Measurements from ENCODE around the gene SGPL1. TPM values are rescaled to one million over a fixed set of nuclear protein-coding genes. Genes with fewer than 3 reads are reported as not detected.

SGPL1 gene

DNA sequence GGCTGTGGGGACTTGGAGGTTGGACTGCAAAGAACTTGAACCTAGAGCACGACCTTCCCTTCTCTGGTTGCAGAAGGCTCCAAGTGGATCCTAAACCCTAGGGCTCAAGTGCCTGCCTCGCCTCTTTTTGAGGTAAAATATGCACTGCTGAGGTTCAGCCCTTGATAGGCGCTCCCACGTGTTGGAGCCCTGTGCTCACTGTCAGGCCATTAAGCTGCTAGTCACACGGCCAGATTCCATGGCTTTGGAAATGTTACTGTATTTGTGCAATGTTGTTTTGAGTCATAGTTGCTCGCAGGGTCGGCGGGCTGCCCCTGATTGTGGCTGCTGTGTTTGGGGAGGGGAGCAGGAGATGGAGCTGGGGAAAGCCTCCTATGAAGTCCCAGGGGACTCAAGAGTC is 112.4 kb downstream of the SGPL1 start:
- H3K36me3 ChIP-seq (replicated peaks in 1 of 2; ENCODE audit: control insufficient read depth in 2 of 2, insufficient read depth in 2 of 2, low read length in 2 of 2) = no peaks in the 10 kb centered on the region
- no CpG with 5 or more reads among the region's 8 CpGs for WGBS, 2 donors (ENCODE audit: extremely low coverage in 2 of 2, insufficient read length in 2 of 2, insufficient replicate concordance in 1 of 2)

DNA sequence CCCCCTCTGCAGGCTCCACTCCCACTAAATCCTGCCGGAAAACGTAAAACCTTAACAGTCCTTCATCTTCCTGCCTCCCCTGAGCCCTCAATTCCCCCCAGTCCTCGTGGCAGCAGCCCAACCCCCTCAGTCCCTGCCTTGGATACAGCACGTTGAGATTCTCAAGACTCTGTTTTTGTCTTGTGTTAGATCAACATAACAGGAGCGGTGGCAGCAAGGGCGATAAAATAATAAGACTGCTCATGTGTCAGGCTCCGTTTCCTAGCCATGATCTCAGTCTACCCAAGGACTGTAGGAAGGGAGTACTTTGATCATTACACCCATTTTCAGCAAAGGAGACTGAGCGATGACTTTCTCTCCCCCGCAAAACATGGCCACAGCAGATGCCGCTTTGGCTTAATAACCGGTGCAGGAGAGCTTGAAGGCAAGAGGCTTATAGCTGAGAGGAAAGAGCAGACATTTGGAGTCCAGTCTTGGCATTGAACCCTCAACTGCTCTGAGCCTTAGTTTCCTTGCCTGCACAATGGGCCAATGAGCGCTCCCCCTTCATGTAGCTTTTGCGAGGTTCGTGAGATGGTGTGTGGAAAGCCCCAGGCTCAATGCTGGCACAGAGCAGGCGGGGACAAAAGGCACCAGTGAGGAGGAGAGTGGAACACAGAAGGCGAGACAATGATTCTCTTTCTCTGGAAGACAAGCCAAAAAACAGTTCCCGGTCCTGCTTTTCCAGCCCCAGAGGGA is 114.7 kb downstream of the SGPL1 start:
- Histone ChIP-seq H3K9ac (ENCODE audit: low read depth, low read length, poor library complexity) (no peak overlapping the region), H3K79me1 (ENCODE audit: low read depth, low read length) (no peaks in the 10 kb centered on the region), H2BK15ac (ENCODE audit: low read length) (no peak overlapping the region), H2AK5ac (ENCODE audit: low read depth, low read length) (no peak overlapping the region), H3K4me2 (ENCODE audit: insufficient read depth, low read length, poor library complexity, severe bottlenecking) (no peak overlapping the region), H3K4me1 (ENCODE audit: control insufficient read depth in 2 of 2, insufficient read depth in 1 of 2, low read depth in 1 of 2, low read length in 2 of 2) (no peaks in the 10 kb centered on the region), H2BK5ac (ENCODE audit: low read length) (no peak overlapping the region), H3K27ac (replicated peaks; ENCODE audit: low read length) (no peak overlapping the region), H4K8ac (ENCODE audit: low read depth, low read length) (no peak overlapping the region), H4K91ac (ENCODE audit: low read depth, low read length, poor library complexity) (no peak overlapping the region), H3K4me3 (ENCODE audit: low read length in 2 of 2) (no peak overlapping the region), H3K27me3 (ENCODE audit: control insufficient read depth in 3 of 3, insufficient read depth in 3 of 3, low read depth in 1 of 3, low read length in 3 of 3) (peaks cover 0 to 62% (median 0%) of the 10 kb centered on the region in 3 experiments), H3K36me3 (replicated peaks in 1 of 2; ENCODE audit: control insufficient read depth in 2 of 2, insufficient read depth in 2 of 2, low read length in 2 of 2) (no peaks in the 10 kb centered on the region), H3K23ac (ENCODE audit: low read depth, low read length, poor library complexity) (no peak overlapping the region), H3K14ac (ENCODE audit: low read length) (no peak overlapping the region), H3K18ac (ENCODE audit: low read length) (peak overlapping the region; percentile 39), H3K4ac (ENCODE audit: low read length) (no peak overlapping the region), H2AFZ (ENCODE audit: low read length) (no peak overlapping the region), H3K9me3 (replicated peaks in 1 of 2; ENCODE audit: control insufficient read depth in 2 of 2, insufficient read depth in 1 of 2, low read depth in 1 of 2, low read length in 2 of 2) (no peaks in the 10 kb centered on the region), H2BK120ac (ENCODE audit: low read depth, low read length) (no peak overlapping the region), H2BK12ac (ENCODE audit: low read length) (no peak overlapping the region)
- DNase-seq (ENCODE audit: low spot score) = no peak
- WGBS, 2 donors (ENCODE audit: extremely low coverage in 2 of 2, insufficient read length in 2 of 2, insufficient replicate concordance in 1 of 2) = no CpG with 5 or more reads among the region's 17 CpGs

More for the DNA sequence above, 112.4 kb downstream of the SGPL1 start:
- Histone ChIP-seq H3K4me1 (ENCODE audit: control insufficient read depth in 2 of 2, insufficient read depth in 1 of 2, low read depth in 1 of 2, low read length in 2 of 2) (no peaks in the 10 kb centered on the region), H2BK12ac (ENCODE audit: low read length) (no peak overlapping the region), H3K4me2 (ENCODE audit: insufficient read depth, low read length, poor library complexity, severe bottlenecking) (no peak overlapping the region), H2AFZ (ENCODE audit: low read length) (no peak overlapping the region), H4K8ac (ENCODE audit: low read depth, low read length) (no peak overlapping the region), H3K18ac (ENCODE audit: low read length) (peak overlapping the region; percentile 35), H3K23ac (ENCODE audit: low read depth, low read length, poor library complexity) (no peak overlapping the region), H3K79me1 (ENCODE audit: low read depth, low read length) (no peaks in the 10 kb centered on the region), H3K27me3 (ENCODE audit: control insufficient read depth in 3 of 3, insufficient read depth in 3 of 3, low read depth in 1 of 3, low read length in 3 of 3) (peaks cover 0 to 54% (median 0%) of the 10 kb centered on the region in 3 experiments), H3K9me3 (replicated peaks in 1 of 2; ENCODE audit: control insufficient read depth in 2 of 2, insufficient read depth in 1 of 2, low read depth in 1 of 2, low read length in 2 of 2) (no peaks in the 10 kb centered on the region), H3K27ac (replicated peaks; ENCODE audit: low read length) (no peak overlapping the region), H2BK120ac (ENCODE audit: low read depth, low read length) (no peak overlapping the region), H2AK5ac (ENCODE audit: low read depth, low read length) (no peak overlapping the region), H3K9ac (ENCODE audit: low read depth, low read length, poor library complexity) (no peak overlapping the region), H2BK15ac (ENCODE audit: low read length) (no peak overlapping the region), H3K4me3 (ENCODE audit: low read length in 2 of 2) (no peak overlapping the region), H3K14ac (ENCODE audit: low read length) (peak overlapping the region; percentile 58), H3K4ac (ENCODE audit: low read length) (no peak overlapping the region), H4K91ac (ENCODE audit: low read depth, low read length, poor library complexity) (no peak overlapping the region), H2BK5ac (ENCODE audit: low read length) (no peak overlapping the region)
- no peak for DNase-seq (ENCODE audit: low spot score)

Small RNAs within 50 kb of the gene (small RNA-seq; reads per million reads assigned to genes)
- gene RPS26P40 (ENCODE audit: insufficient read depth) = not detected
